Raji (cell line): Measurements from ENCODE around the gene GCLC.

Experiments used
- POLR2A ChIP-seq: IDR thresholded peaks from 2 replicates; pipeline ENCODE4 v1.6.1; 2011; ENCODE audit warnings: low read depth, low read length, control low read depth; ENCODE audit not compliant: insufficient read depth

Gene GCLC

DNA sequence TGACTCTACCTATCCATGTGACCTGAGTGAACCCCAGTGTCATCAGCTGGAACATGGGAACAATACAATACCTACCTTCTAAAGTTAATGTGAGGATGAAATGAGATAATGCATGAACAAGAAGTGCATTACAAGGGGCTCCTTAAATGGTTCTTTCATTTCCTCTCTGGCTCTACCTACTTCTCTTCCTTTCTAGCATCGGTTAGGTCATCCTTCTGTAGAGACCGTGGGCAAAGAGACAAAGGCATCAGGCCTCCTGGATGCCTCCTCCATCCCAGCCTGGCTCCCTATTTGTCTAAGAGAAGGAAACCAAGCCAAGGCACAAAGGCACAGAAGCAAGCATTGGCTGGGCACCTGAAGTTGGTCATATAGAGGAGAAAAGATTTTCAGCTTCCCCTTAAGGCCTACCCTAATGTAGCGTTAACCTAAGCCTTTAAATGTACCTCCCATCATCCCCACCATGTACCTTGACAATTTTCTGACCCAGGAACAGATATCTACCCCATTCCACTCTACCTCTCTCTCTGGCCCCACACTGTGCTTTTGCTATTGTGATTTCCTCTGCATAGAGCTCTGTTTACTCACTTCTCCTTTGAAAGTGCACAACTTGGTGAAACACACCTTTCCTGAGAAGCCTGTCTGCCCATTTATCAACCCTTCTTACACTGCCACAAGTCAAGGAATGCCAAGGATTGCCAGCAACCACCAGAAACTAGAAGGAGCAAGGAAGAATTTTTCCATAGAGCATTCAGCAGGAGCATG is 86.6 kb downstream of the GCLC start:
- TF ChIP-seq POLR2A, result no peak

DNA sequence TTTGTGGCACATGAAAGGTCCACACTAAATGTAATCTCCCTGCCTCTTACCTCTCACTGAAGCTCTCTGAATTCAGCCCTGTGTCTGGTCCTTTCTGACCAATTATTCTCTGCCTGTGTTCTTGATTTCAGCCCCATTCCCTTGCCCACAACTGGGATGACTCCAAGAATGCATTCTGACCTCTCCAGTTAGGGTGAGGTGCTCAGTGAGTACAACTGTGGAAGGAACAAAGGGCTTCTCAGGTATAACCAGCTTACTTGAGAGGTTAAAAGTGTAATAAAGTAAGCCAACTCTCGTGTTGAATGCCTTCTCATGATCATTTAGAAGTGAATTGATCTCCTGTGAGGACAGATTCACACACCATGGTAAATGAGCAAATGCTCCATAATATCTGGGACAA is 88.1 kb downstream of the GCLC start:
- TF ChIP-seq POLR2A, result no peak

DNA sequence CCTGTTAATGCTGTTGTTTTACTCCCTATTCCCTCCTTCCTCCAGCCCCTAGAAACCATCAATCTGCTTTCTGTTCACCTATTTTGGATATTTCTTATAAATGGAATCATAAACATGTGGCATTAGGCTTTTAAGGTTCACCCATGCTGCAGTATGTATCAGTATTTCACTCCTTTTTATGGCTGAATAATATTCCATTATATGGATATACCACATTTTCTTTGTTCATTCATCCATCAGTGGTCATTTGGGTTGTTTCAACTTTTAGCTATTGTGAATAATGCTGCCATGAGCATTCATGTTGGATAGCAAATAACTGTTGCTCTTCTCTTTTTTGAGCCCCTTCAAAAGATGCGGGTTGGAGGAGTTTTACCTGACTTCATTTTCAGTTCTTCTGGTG is 89.2 kb downstream of the GCLC start:
- TF ChIP-seq POLR2A, result no peak

- no peak for TF ChIP-seq POLR2A
Measured at GRCh38 chr6:53451165-53451564, 93.7 kb downstream of the GCLC start.

GRCh38 chr6:53447865-53448264 is 97.0 kb downstream of the GCLC start:
- no peak for TF ChIP-seq POLR2A
